Fibroblast of pulmonary artery (primary cell): ENCODE results near the gene SHB.

Experiments
- DNase-seq: peaks from one replicate; pipeline ENCODE4 v3.0.0-alpha.2; 2010; ENCODE audit warnings: low read depth
- H3K4me3 ChIP-seq: replicated peaks from 2 replicates; pipeline ENCODE4 v1.5.1; 2011; ENCODE audit warnings: low read depth, mild to moderate bottlenecking, control low read depth, low read length, moderate library complexity
- TF ChIP-seq, protein P1 (sequence below): IDR thresholded peaks from 2 replicates; pipeline ENCODE4 v1.5.1; 2011; ENCODE audit warnings: mild to moderate bottlenecking, control low read depth, low read length, inconsistent platforms; ENCODE audit errors: missing control alignments

SHB gene

GRCh38 chr9:37964740-37965081 lies 104.3 kb downstream of the SHB start:
- no peak overlapping the region for H3K4me3 ChIP-seq
- TF ChIP-seq, protein P1, sequence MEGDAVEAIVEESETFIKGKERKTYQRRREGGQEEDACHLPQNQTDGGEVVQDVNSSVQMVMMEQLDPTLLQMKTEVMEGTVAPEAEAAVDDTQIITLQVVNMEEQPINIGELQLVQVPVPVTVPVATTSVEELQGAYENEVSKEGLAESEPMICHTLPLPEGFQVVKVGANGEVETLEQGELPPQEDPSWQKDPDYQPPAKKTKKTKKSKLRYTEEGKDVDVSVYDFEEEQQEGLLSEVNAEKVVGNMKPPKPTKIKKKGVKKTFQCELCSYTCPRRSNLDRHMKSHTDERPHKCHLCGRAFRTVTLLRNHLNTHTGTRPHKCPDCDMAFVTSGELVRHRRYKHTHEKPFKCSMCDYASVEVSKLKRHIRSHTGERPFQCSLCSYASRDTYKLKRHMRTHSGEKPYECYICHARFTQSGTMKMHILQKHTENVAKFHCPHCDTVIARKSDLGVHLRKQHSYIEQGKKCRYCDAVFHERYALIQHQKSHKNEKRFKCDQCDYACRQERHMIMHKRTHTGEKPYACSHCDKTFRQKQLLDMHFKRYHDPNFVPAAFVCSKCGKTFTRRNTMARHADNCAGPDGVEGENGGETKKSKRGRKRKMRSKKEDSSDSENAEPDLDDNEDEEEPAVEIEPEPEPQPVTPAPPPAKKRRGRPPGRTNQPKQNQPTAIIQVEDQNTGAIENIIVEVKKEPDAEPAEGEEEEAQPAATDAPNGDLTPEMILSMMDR = no peak
- no peak for DNase-seq

DNA sequence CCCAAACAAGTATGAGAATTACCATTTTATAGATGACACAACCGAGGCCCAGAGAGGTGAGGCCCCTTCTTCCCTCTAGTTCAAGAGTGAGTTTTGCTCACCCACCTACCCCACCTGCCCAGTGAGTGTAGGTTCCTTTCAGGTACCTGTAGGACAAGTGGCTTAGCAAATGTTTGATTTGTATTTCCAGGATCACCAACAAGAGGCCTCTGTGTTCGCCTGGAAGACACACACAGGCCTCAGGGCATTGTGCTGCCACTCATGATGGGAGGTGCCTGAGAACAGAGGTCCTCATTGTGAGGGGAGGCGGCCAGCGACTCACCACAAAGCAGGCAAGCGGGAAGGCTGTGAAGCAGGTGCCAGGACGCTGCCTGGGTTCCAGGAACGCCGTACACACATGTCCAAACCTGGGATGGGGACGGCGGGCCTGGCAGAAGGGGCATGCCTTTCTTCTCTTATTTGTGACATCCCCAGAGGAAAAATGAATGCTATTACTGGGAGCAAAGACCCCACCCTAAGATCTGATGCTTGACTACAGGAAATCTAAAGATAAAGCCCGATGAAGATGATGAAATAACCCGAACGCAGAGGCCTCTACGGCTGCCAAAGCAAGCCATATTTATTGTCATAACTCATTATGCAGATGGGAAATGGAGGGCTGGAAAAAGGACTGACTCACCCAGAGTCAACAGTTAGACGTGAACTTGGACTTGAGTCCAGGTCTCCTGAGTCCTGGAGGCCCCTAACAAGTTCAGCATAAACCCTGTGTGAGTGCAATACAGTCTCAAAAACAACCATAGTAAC lies 104.9 kb downstream of the SHB start:
- H3K4me3 ChIP-seq = no peak overlapping the region
- TF ChIP-seq, protein P1 = no peak
- peak; percentile 96 for DNase-seq

- H3K4me3 ChIP-seq = no peak overlapping the region
- TF ChIP-seq, protein P1 = no peak
- no peak for DNase-seq
These were observed 107.7 kb downstream of the SHB start for GRCh38 chr9:37961351-37961750.

- H3K4me3 ChIP-seq = no peak overlapping the region
- TF ChIP-seq, protein P1 = no peak
- no peak for DNase-seq
These were observed 108.4 kb downstream of the SHB start for GRCh38 chr9:37960631-37961030.

GRCh38 chr9:37959976-37960375 lies 109.1 kb downstream of the SHB start:
- no peak overlapping the region for H3K4me3 ChIP-seq
- TF ChIP-seq, protein P1 = no peak
- no peak for DNase-seq

DNA sequence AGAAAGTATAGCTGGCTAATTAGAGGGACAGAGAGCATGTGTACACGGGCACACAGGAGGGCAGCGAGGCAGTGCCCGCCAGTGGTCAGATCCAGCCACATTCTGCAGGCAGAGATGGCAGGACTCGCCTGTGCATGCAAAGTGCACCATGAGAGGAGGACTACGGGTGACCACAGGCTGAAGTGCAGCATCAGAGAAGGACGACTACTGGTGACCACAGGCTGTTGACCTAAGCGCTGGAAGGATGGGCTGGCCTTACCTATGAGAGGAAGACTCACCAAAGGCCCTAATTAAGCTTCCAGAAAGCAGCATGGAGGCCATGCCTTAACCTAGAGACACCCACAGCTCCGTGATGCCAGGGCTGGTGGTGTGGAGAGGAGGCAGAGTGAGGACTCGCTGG lies 110.9 kb downstream of the SHB start:
- TF ChIP-seq, protein P1 = no peak
- H3K4me3 ChIP-seq = no peak overlapping the region
- DNase-seq = no peak

DNA sequence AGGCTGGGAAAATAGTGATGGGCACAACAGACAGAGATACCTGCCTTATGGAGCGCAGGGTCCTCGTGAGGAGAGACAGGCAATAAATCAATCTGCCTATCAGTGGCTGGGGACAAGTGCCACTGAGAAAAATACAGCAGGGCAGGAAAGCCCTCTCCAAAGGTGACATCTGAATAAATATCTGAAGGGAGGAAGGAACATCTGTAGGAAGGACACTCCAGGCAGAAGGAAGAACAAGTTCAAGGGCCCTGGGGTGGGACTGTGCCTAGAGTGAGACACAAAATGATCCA lies 111.4 kb downstream of the SHB start:
- no peak for DNase-seq
- TF ChIP-seq, protein P1 = no peak
- no peak overlapping the region for H3K4me3 ChIP-seq
